Measurements from ENCODE around the gene GPR25.

Gene GPR25

GRCh38 chr1:200892958-200893357 is 20.2 kb downstream of the GPR25 start:
- Histone ChIP-seq H3K27ac (ENCODE audit: insufficient read depth in 1 of 2, low read depth in 1 of 2, low read length in 2 of 2, poor library complexity in 1 of 2, severe bottlenecking in 2 of 2) (no peak overlapping the region), H3K9me3 (ENCODE audit: control extremely low read depth in 1 of 5, control insufficient read depth in 4 of 5, insufficient read depth in 2 of 5, low read depth in 1 of 5, low read length in 4 of 5) (no peaks in the 10 kb centered on the region), H3K36me3 (ENCODE audit: control insufficient read depth in 4 of 4, insufficient read depth in 4 of 4, low read length in 3 of 4) (no peaks in the 10 kb centered on the region), H3K4me1 (ENCODE audit: control extremely low read depth in 1 of 4, control insufficient read depth in 4 of 4, insufficient read depth in 4 of 4, low read length in 3 of 4) (peaks cover 0 to 51% (median 35%) of the 10 kb centered on the region in 4 experiments), H3K27me3 (replicated peaks in 2 of 5; ENCODE audit: control insufficient read depth in 4 of 5, insufficient read depth in 5 of 5, low read length in 4 of 5) (peaks cover 0 to 50% (median 32%) of the 10 kb centered on the region in 5 experiments), H3K4me3 (ENCODE audit: control insufficient read depth in 1 of 7, extremely low read depth in 1 of 7, insufficient read depth in 4 of 7, low read depth in 2 of 7, low read length in 6 of 7) (no peak overlapping the region)
- no peak for DNase-seq
- ChIA-PET POLR2A (interaction anchor here (0.6 kb wide), 1 partner anchor 30 kb away, joined by 3 read pairs; no protein-coding TSS in a partner anchor), CTCF (interaction anchor here (1.5 kb wide), 1 partner anchor 26 kb away, joined by 4 read pairs; no protein-coding TSS in a partner anchor)

GRCh38 chr1:200893411-200893901 is 20.7 kb downstream of the GPR25 start:
- DNase-seq = no peak
- ChIA-PET CTCF (interaction anchor here (1.1 to 1.5 kb wide), 2 partner anchors 10 to 26 kb away, joined by 3 to 4 read pairs; no protein-coding TSS in a partner anchor), POLR2A (no interaction called here)
- Histone ChIP-seq H3K27me3 (replicated peaks in 2 of 5; ENCODE audit: control insufficient read depth in 4 of 5, insufficient read depth in 5 of 5, low read length in 4 of 5) (peaks cover 0 to 50% (median 32%) of the 10 kb centered on the region in 5 experiments), H3K4me3 (ENCODE audit: control insufficient read depth in 1 of 7, extremely low read depth in 1 of 7, insufficient read depth in 4 of 7, low read depth in 2 of 7, low read length in 6 of 7) (no peak overlapping the region), H3K27ac (ENCODE audit: insufficient read depth in 1 of 2, low read depth in 1 of 2, low read length in 2 of 2, poor library complexity in 1 of 2, severe bottlenecking in 2 of 2) (no peak overlapping the region), H3K9me3 (ENCODE audit: control extremely low read depth in 1 of 5, control insufficient read depth in 4 of 5, insufficient read depth in 2 of 5, low read depth in 1 of 5, low read length in 4 of 5) (no peaks in the 10 kb centered on the region), H3K36me3 (ENCODE audit: control insufficient read depth in 4 of 4, insufficient read depth in 4 of 4, low read length in 3 of 4) (no peaks in the 10 kb centered on the region), H3K4me1 (ENCODE audit: control extremely low read depth in 1 of 4, control insufficient read depth in 4 of 4, insufficient read depth in 4 of 4, low read length in 3 of 4) (peaks cover 0 to 49% (median 30%) of the 10 kb centered on the region in 4 experiments)
- WGBS (ENCODE audit: insufficient coverage) = 100% methylated on average over 6 of the region's 6 CpGs

- no peaks in the 10 kb centered on the region for H3K36me3 ChIP-seq (ENCODE audit: control insufficient read depth in 4 of 4, insufficient read depth in 4 of 4, low read length in 3 of 4)
- DNase-seq = no peak
- CTCF ChIA-PET = interaction anchor here (1.2 kb wide), 1 partner anchor 11 kb away, joined by 3 read pairs; no protein-coding TSS in a partner anchor
- 100% methylated on average over 10 of the region's 15 CpGs for WGBS (ENCODE audit: insufficient coverage)
- no peak within 1 kb of the TSS for H3K4me3 ChIP-seq (ENCODE audit: control insufficient read depth in 1 of 7, extremely low read depth in 1 of 7, insufficient read depth in 4 of 7, low read depth in 2 of 7, low read length in 6 of 7)
- peaks cover 0 to 49% (median 23%) of the 10 kb centered on the region in 4 experiments for H3K4me1 ChIP-seq (ENCODE audit: control extremely low read depth in 1 of 4, control insufficient read depth in 4 of 4, insufficient read depth in 4 of 4, low read length in 3 of 4)
- POLR2A ChIA-PET = no interaction called here
- peaks cover 0 to 50% (median 30%) of the 10 kb centered on the region in 5 experiments for H3K27me3 ChIP-seq (replicated peaks in 2 of 5; ENCODE audit: control insufficient read depth in 4 of 5, insufficient read depth in 5 of 5, low read length in 4 of 5)
- no peaks in the 10 kb centered on the region for H3K9me3 ChIP-seq (ENCODE audit: control extremely low read depth in 1 of 5, control insufficient read depth in 4 of 5, insufficient read depth in 2 of 5, low read depth in 1 of 5, low read length in 4 of 5)
- no peak within 1 kb of the TSS for H3K27ac ChIP-seq (ENCODE audit: insufficient read depth in 1 of 2, low read depth in 1 of 2, low read length in 2 of 2, poor library complexity in 1 of 2, severe bottlenecking in 2 of 2)
Measured at GRCh38 chr1:200894712-200895442, 22.1 kb downstream of the GPR25 start, which contains the start of gene INAVA. INAVA (plus strand) TSS chr1:200894900; CDS start chr1:200898401, 3,501 bp downstream.

GRCh38 chr1:200895443-200895789 is 22.6 kb downstream of the GPR25 start:
- Histone ChIP-seq H3K4me3 (ENCODE audit: control insufficient read depth in 1 of 7, extremely low read depth in 1 of 7, insufficient read depth in 4 of 7, low read depth in 2 of 7, low read length in 6 of 7) (no peak overlapping the region), H3K36me3 (ENCODE audit: control insufficient read depth in 4 of 4, insufficient read depth in 4 of 4, low read length in 3 of 4) (no peaks in the 10 kb centered on the region), H3K27me3 (replicated peaks in 2 of 5; ENCODE audit: control insufficient read depth in 4 of 5, insufficient read depth in 5 of 5, low read length in 4 of 5) (peaks cover 0 to 48% (median 25%) of the 10 kb centered on the region in 5 experiments), H3K4me1 (ENCODE audit: control extremely low read depth in 1 of 4, control insufficient read depth in 4 of 4, insufficient read depth in 4 of 4, low read length in 3 of 4) (peaks cover 0 to 54% (median 23%) of the 10 kb centered on the region in 4 experiments), H3K9me3 (ENCODE audit: control extremely low read depth in 1 of 5, control insufficient read depth in 4 of 5, insufficient read depth in 2 of 5, low read depth in 1 of 5, low read length in 4 of 5) (no peaks in the 10 kb centered on the region), H3K27ac (ENCODE audit: insufficient read depth in 1 of 2, low read depth in 1 of 2, low read length in 2 of 2, poor library complexity in 1 of 2, severe bottlenecking in 2 of 2) (no peak overlapping the region)
- ChIA-PET CTCF (interaction anchor here (1.2 kb wide), 1 partner anchor 11 kb away, joined by 3 read pairs; no protein-coding TSS in a partner anchor), POLR2A (no interaction called here)
- no peak for DNase-seq
- WGBS (ENCODE audit: insufficient coverage) = 68% methylated on average over 7 of the region's 8 CpGs

GRCh38 chr1:200895801-200896530 is 23.2 kb downstream of the GPR25 start:
- no peaks in the 10 kb centered on the region for H3K9me3 ChIP-seq (ENCODE audit: control extremely low read depth in 1 of 5, control insufficient read depth in 4 of 5, insufficient read depth in 2 of 5, low read depth in 1 of 5, low read length in 4 of 5)
- H3K36me3 ChIP-seq (ENCODE audit: control insufficient read depth in 4 of 4, insufficient read depth in 4 of 4, low read length in 3 of 4) = no peaks in the 10 kb centered on the region
- H3K27me3 ChIP-seq (replicated peaks in 2 of 5; ENCODE audit: control insufficient read depth in 4 of 5, insufficient read depth in 5 of 5, low read length in 4 of 5) = peaks cover 0 to 42% (median 19%) of the 10 kb centered on the region in 5 experiments
- H3K27ac ChIP-seq (ENCODE audit: insufficient read depth in 1 of 2, low read depth in 1 of 2, low read length in 2 of 2, poor library complexity in 1 of 2, severe bottlenecking in 2 of 2) = no peak overlapping the region
- H3K4me1 ChIP-seq (ENCODE audit: control extremely low read depth in 1 of 4, control insufficient read depth in 4 of 4, insufficient read depth in 4 of 4, low read length in 3 of 4) = peaks cover 0 to 49% (median 18%) of the 10 kb centered on the region in 4 experiments
- WGBS (ENCODE audit: insufficient coverage) = 56% methylated on average over 2 of the region's 9 CpGs
- POLR2A ChIA-PET = no interaction called here
- DNase-seq = no peak
- no peak overlapping the region for H3K4me3 ChIP-seq (ENCODE audit: control insufficient read depth in 1 of 7, extremely low read depth in 1 of 7, insufficient read depth in 4 of 7, low read depth in 2 of 7, low read length in 6 of 7)
- CTCF ChIA-PET = interaction anchor here (0.6 kb wide), 1 partner anchor 683 kb away, joined by 3 read pairs; no protein-coding TSS in a partner anchor

- ChIA-PET POLR2A (no interaction called here), CTCF (no interaction called here)
- Histone ChIP-seq H3K9me3 (ENCODE audit: control extremely low read depth in 1 of 5, control insufficient read depth in 4 of 5, insufficient read depth in 2 of 5, low read depth in 1 of 5, low read length in 4 of 5) (no peaks in the 10 kb centered on the region), H3K4me3 (ENCODE audit: control insufficient read depth in 1 of 7, extremely low read depth in 1 of 7, insufficient read depth in 4 of 7, low read depth in 2 of 7, low read length in 6 of 7) (no peak overlapping the region), H3K36me3 (ENCODE audit: control insufficient read depth in 4 of 4, insufficient read depth in 4 of 4, low read length in 3 of 4) (no peaks in the 10 kb centered on the region), H3K27ac (ENCODE audit: insufficient read depth in 1 of 2, low read depth in 1 of 2, low read length in 2 of 2, poor library complexity in 1 of 2, severe bottlenecking in 2 of 2) (no peak overlapping the region), H3K27me3 (replicated peaks in 2 of 5; ENCODE audit: control insufficient read depth in 4 of 5, insufficient read depth in 5 of 5, low read length in 4 of 5) (peaks cover 0 to 35% (median 12%) of the 10 kb centered on the region in 5 experiments), H3K4me1 (ENCODE audit: control extremely low read depth in 1 of 4, control insufficient read depth in 4 of 4, insufficient read depth in 4 of 4, low read length in 3 of 4) (peaks cover 0 to 42% (median 11%) of the 10 kb centered on the region in 4 experiments)
- no peak for DNase-seq
- 98% methylated on average over 7 of the region's 10 CpGs for WGBS (ENCODE audit: insufficient coverage)
Measured at GRCh38 chr1:200896531-200897196, 23.9 kb downstream of the GPR25 start.

All from common myeloid progenitor, CD34-positive (primary cell).